Measurements from ENCODE around the gene SCNN1G. TPM values are rescaled to one million over a fixed set of nuclear protein-coding genes. Genes with fewer than 3 reads are reported as not detected.

SCNN1G gene
- total and polyA plus RNA-seq, 2 of the 13 experiments (the other 11 are each of a cell fraction or from before 2014, with no cell fraction given) = not detected

DNA sequence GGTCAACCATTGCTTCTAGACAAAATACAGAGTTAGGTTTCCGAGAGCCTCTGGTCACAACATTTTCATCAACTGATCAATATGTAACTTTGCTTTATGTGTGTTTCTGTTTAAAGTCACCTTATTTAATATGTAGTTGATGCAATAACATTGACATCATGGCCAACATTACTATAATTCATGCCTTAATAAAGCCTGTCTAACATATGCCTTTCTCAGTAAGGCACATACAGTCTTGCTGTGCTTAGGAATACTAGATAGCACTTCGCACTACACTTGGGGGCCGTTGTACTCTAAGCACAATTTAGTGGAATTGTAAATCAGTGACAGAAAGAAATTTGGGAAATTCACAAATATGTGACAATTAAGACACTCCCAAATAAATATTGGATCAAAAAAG lies 9.6 kb upstream of the SCNN1G start (continued):
- no peak for TF ChIP-seq SNAPC2 (CRISPR knock-in tag; IDR thresholded peaks at IDR 0.05)
- TF ChIP-seq, protein P1, sequence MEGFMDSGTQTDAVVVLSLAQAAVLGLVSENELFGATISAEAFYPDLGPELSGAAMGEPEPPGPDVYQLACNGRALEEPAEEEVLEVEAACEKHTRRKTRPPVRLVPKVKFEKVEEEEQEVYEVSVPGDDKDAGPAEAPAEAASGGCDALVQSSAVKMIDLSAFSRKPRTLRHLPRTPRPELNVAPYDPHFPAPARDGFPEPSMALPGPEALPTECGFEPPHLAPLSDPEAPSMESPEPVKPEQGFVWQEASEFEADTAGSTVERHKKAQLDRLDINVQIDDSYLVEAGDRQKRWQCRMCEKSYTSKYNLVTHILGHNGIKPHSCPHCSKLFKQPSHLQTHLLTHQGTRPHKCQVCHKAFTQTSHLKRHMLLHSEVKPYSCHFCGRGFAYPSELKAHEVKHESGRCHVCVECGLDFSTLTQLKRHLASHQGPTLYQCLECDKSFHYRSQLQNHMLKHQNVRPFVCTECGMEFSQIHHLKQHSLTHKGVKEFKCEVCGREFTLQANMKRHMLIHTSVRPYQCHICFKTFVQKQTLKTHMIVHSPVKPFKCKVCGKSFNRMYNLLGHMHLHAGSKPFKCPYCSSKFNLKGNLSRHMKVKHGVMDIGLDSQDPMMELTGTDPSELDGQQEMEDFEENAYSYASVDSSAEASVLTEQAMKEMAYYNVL (CRISPR knock-in tag; IDR thresholded peaks at IDR 0.05; ENCODE audit: borderline replicate concordance) = no peak

DNA sequence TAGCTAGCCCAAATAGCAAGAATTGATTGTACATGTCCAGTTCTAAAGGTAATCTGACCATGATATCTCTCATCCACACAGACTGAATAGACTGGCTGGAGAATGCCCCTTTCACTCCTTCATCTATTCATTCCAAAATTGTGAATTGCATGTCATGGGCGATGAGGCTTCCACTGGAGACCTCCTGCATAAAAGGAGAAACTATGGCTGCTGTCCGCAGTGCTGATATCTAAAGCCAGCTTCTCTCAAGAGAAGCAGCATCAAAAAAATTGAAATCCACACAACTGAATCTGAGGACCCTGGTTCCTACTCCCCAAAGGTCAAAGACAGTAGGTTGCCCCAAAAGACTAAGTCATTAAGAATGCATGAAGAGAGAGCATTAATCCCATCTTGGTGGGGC lies 7.9 kb upstream of the SCNN1G start:
- no peak overlapping the region for H2AFZ ChIP-seq (ENCODE audit: low read length)
- in situ Hi-C loops (cut with HindIII; ENCODE audit: extremely low pct_ligation_motif_present, low pct_unique_long_range_greater_than_20kb) = no loop called here
- peak; percentile 35; the same call in 1 of the 3 replicates for ATAC-seq
- FAIRE-seq = no peak
- 50% methylated on average over 2 of the region's 2 CpGs for WGBS (ENCODE audit: low lambda C conversion rate)
- H3K36me3 ChIP-seq (replicated peaks in 1 of 2; ENCODE audit: control insufficient read depth in 1 of 2, insufficient read depth in 2 of 2, low read length in 2 of 2) = no peaks in the 10 kb centered on the region
- no peak overlapping the region for H3K4me2 ChIP-seq (ENCODE audit: low read depth, low read length)
- H4K20me1 ChIP-seq (ENCODE audit: insufficient read depth, low read length) = no peaks in the 10 kb centered on the region
- no peak for DNase-seq (ENCODE audit: low spot score)
- intact Hi-C loops (cut with micrococcal nuclease; ENCODE audit: unreplicated experiment) = no loop called here
- ChIA-PET CTCF (ENCODE audit: low intra/inter-chr PET ratio, low total read pairs) (no interaction called here), POLR2A (no interaction called here)
- no peak overlapping the region for H3K4me3 ChIP-seq (replicated peaks in 1 of 3; ENCODE audit: insufficient read depth in 1 of 3, low read depth in 2 of 3, low read length in 3 of 3)
- no peaks in the 10 kb centered on the region for H3K4me1 ChIP-seq (ENCODE audit: insufficient read depth, low read length)
- BruUV-seq (replicated peaks) = no TSS peak
- H3K79me2 ChIP-seq (ENCODE audit: insufficient read depth, low read length) = no peaks in the 10 kb centered on the region
- no peak overlapping the region for H3K27ac ChIP-seq (ENCODE audit: extremely low read length, insufficient read depth, low read length)
- peaks cover 0 to 10% of the 10 kb centered on the region in 2 experiments; a peak in 2 of 5 replicates for H3K27me3 ChIP-seq (ENCODE audit: control insufficient read depth in 1 of 2, insufficient read depth in 2 of 2, low read length in 2 of 2)
- no peaks in the 10 kb centered on the region for H3K9me3 ChIP-seq (ENCODE audit: low read length)
- no peak overlapping the region for H3K9ac ChIP-seq (ENCODE audit: insufficient read depth, low read depth, low read length)
- TF ChIP-seq, protein P2, sequence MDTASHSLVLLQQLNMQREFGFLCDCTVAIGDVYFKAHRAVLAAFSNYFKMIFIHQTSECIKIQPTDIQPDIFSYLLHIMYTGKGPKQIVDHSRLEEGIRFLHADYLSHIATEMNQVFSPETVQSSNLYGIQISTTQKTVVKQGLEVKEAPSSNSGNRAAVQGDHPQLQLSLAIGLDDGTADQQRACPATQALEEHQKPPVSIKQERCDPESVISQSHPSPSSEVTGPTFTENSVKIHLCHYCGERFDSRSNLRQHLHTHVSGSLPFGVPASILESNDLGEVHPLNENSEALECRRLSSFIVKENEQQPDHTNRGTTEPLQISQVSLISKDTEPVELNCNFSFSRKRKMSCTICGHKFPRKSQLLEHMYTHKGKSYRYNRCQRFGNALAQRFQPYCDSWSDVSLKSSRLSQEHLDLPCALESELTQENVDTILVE (CRISPR knock-in tag; IDR thresholded peaks at IDR 0.05) = 0 out of 2 replicates have a peak, but pooled peaks have one; percentile 39
- TF ChIP-seq ZNF841 (CRISPR knock-in tag; IDR thresholded peaks at IDR 0.05; ENCODE audit: borderline replicate concordance) (peak; percentile 34; the same call in 1 of the 2 replicates), ZNF12 (CRISPR knock-in tag; IDR thresholded peaks at IDR 0.05) (peak; percentile 41; the same call in 1 of the 2 replicates), ZNF225 (CRISPR knock-in tag; IDR thresholded peaks at IDR 0.05) (no peak), TGIF2 (CRISPR knock-in tag; IDR thresholded peaks at IDR 0.05) (peak; percentile 67; the same call in 1 of the 2 replicates), RXRB (CRISPR knock-in tag; IDR thresholded peaks at IDR 0.05; ENCODE audit: borderline replicate concordance) (0 out of 2 replicates have a peak, but pooled peaks have one; percentile 31), FOSL1 (CRISPR knock-in tag; IDR thresholded peaks at IDR 0.05; ENCODE audit: borderline replicate concordance) (0 out of 2 replicates have a peak, but pooled peaks have one; percentile 28), NPAS2 (CRISPR knock-in tag; IDR thresholded peaks at IDR 0.05; ENCODE audit: borderline replicate concordance) (no peak), ZNF644 (CRISPR knock-in tag; IDR thresholded peaks at IDR 0.05; ENCODE audit: low read depth) (peak; percentile 51; the same call in 1 of the 2 replicates), ELF3 (CRISPR knock-in tag; IDR thresholded peaks at IDR 0.05) (peak; percentile 50; the same call in 1 of the 2 replicates), ERF (CRISPR knock-in tag; IDR thresholded peaks at IDR 0.05) (peak; percentile 68; the same call in 1 of the 2 replicates), WIZ (CRISPR knock-in tag; IDR thresholded peaks at IDR 0.05) (peak; percentile 79; the same call in 1 of the 2 replicates), ZNF335 (CRISPR knock-in tag; IDR thresholded peaks at IDR 0.05) (peak; percentile 70; the same call in 1 of the 2 replicates), ZNF431 (CRISPR knock-in tag; IDR thresholded peaks at IDR 0.05; ENCODE audit: borderline replicate concordance, low read depth) (no peak)
- TF ChIP-seq, protein P3, sequence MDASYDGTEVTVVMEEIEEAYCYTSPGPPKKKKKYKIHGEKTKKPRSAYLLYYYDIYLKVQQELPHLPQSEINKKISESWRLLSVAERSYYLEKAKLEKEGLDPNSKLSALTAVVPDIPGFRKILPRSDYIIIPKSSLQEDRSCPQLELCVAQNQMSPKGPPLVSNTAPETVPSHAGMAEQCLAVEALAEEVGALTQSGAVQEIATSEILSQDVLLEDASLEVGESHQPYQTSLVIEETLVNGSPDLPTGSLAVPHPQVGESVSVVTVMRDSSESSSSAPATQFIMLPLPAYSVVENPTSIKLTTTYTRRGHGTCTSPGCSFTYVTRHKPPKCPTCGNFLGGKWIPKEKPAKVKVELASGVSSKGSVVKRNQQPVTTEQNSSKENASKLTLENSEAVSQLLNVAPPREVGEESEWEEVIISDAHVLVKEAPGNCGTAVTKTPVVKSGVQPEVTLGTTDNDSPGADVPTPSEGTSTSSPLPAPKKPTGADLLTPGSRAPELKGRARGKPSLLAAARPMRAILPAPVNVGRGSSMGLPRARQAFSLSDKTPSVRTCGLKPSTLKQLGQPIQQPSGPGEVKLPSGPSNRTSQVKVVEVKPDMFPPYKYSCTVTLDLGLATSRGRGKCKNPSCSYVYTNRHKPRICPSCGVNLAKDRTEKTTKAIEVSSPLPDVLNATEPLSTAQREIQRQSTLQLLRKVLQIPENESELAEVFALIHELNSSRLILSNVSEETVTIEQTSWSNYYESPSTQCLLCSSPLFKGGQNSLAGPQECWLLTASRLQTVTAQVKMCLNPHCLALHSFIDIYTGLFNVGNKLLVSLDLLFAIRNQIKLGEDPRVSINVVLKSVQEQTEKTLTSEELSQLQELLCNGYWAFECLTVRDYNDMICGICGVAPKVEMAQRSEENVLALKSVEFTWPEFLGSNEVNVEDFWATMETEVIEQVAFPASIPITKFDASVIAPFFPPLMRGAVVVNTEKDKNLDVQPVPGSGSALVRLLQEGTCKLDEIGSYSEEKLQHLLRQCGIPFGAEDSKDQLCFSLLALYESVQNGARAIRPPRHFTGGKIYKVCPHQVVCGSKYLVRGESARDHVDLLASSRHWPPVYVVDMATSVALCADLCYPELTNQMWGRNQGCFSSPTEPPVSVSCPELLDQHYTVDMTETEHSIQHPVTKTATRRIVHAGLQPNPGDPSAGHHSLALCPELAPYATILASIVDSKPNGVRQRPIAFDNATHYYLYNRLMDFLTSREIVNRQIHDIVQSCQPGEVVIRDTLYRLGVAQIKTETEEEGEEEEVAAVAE (CRISPR knock-in tag; IDR thresholded peaks at IDR 0.05; ENCODE audit: borderline replicate concordance) = peak; percentile 63; the same call in 1 of the 2 replicates

Data from HepG2 (cell line).